AG04449 (cell line): Measurements from ENCODE around the gene IL10RA.
"Not testable (repeated sequence)": the region's sequence is repeated elsewhere in the genome, so short reads cannot be mapped to it uniquely, and the experiment has no call there.

Source experiments
- CTCF ChIA-PET: fragments of 350-600 bp; formaldehyde crosslinking; extraction: SDS; loops from one replicate; lab custom pipeline; 2021; ENCODE audit warnings: antibody characterized with exemption; lab: Yijun Ruan, JAX
- POLR2A ChIA-PET: fragments of 400-600, 350-600 bp; formaldehyde crosslinking; extraction: SDS; loops from one replicate; lab custom pipeline; 2020; ENCODE audit warnings: antibody characterized with exemption, inconsistent platforms; lab: Yijun Ruan, JAX
- DNase-seq: peaks from one replicate; pipeline ENCODE4 v3.0.0-alpha.2; 2010; ENCODE audit warnings: low read depth, low spot score
- H3K4me3 ChIP-seq: 2 replicates; pipeline ENCODE4 v1.5.1; 2011; ENCODE audit warnings: low read depth, mild to moderate bottlenecking, control low read depth, low read length
- TF ChIP-seq, protein P1 (sequence below): IDR thresholded peaks from one replicate; pipeline ENCODE4 v1.5.1; 2011; ENCODE audit warnings: mild to moderate bottlenecking, moderate library complexity, low read length, control low read depth, inconsistent platforms; ENCODE audit not compliant: insufficient read depth; ENCODE audit errors: missing control alignments

Gene IL10RA

GRCh38 chr11:117972044-117972443 lies 14.2 kb upstream of the IL10RA start:
- POLR2A ChIA-PET = no interaction called here

DNA sequence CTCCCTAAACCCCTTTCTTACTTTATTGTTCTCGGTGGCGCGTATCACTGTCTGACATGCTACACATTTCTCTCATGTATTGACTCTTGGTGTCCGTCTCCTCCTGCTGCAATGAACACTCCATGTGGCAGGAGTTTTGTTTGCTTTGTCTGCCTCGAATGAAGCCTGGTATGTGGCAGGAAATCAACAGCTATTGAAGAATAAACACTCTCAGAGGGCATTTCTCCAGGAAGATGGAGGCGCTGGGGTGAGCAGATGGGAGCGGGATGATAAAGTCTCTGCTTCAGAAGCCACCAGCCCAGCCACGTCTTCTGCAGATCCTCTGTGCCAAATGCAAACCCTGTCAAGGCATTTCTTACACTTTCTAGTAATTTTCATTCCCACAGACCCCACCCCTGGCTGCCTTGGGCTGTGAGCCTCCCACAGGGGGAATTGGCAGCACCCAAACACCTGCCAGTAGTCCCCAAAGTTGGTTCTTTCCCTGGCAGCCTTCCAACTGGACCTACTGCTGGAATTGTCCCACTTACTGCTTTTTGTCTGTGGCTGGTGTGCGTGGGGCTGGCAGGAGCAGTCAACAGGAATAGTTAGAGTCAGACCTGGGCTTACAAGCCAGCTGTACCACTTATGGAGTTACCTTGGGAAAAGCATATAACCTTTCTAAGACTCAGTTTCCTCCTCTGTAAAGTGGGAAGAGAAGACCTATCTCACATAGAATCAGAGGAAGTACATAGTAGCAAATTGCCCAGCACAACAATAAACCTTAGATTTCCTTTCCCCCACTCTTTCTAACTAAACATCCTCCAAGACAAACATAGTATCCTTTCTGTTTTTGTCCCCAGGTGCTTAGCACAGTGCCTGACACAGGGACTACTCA lies 13.3 kb upstream of the IL10RA start:
- TF ChIP-seq, protein P1, sequence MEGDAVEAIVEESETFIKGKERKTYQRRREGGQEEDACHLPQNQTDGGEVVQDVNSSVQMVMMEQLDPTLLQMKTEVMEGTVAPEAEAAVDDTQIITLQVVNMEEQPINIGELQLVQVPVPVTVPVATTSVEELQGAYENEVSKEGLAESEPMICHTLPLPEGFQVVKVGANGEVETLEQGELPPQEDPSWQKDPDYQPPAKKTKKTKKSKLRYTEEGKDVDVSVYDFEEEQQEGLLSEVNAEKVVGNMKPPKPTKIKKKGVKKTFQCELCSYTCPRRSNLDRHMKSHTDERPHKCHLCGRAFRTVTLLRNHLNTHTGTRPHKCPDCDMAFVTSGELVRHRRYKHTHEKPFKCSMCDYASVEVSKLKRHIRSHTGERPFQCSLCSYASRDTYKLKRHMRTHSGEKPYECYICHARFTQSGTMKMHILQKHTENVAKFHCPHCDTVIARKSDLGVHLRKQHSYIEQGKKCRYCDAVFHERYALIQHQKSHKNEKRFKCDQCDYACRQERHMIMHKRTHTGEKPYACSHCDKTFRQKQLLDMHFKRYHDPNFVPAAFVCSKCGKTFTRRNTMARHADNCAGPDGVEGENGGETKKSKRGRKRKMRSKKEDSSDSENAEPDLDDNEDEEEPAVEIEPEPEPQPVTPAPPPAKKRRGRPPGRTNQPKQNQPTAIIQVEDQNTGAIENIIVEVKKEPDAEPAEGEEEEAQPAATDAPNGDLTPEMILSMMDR = no peak
- DNase-seq = no peak
- POLR2A ChIA-PET = no interaction called here
- CTCF ChIA-PET = no interaction called here
- no peak overlapping the region for H3K4me3 ChIP-seq

More at GRCh38 chr11:117972044-117972443, 14.2 kb upstream of the IL10RA start:
- CTCF ChIA-PET = no interaction called here
- DNase-seq = no peak
- no peak overlapping the region for H3K4me3 ChIP-seq
- TF ChIP-seq, protein P1 = no peak

- ChIA-PET POLR2A (no interaction called here), CTCF (no interaction called here)
- DNase-seq = no peak
- TF ChIP-seq, protein P1 = no peak
- H3K4me3 ChIP-seq = no peak overlapping the region
These were observed 12.7 kb upstream of the IL10RA start for GRCh38 chr11:117973503-117973860.

DNA sequence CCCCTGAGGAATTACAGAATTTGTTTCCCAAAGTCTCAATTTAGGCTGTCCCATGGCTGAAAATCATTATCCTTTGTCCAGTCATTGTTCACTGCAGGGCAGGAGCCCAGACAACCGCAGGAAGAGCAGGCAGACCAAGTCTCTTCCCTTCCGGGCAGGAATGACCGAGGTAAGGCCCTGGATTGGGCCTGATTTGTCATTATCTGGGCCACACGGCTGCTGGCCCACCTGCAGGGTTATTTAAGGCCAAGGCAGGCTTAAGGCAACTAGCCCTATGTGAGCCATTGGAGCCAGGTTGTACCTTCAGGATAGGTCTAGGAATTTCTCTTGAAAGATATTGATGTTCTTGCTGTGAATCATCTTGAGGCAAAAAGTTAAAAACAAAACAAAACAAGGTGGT lies 9.7 kb upstream of the IL10RA start:
- H3K4me3 ChIP-seq = no peak overlapping the region
- DNase-seq = no peak
- POLR2A ChIA-PET = no interaction called here
- CTCF ChIA-PET = interaction anchor here (1.1 kb wide), 1 partner anchor 133 kb away, joined by 3 read pairs; no protein-coding TSS in a partner anchor
- TF ChIP-seq, protein P1 = no peak

GRCh38 chr11:117977029-117977428 lies 9.2 kb upstream of the IL10RA start:
- TF ChIP-seq, protein P1 = no peak
- POLR2A ChIA-PET = no interaction called here
- CTCF ChIA-PET = no interaction called here
- no peak overlapping the region for H3K4me3 ChIP-seq
- no peak for DNase-seq

- DNase-seq, H3K4me3 ChIP-seq, POLR2A ChIA-PET: not testable (repeated sequence)
- CTCF ChIA-PET = interaction anchor here (1.4 kb wide), 1 partner anchor 75 kb away, joined by 3 read pairs; no protein-coding TSS in a partner anchor
These were observed 8.5 kb upstream of the IL10RA start for GRCh38 chr11:117977612-117978264.

GRCh38 chr11:117978291-117978910 lies 7.8 kb upstream of the IL10RA start:
- DNase-seq, H3K4me3 ChIP-seq, POLR2A ChIA-PET: not testable (repeated sequence)
- CTCF ChIA-PET = interaction anchor here (1.4 kb wide), 1 partner anchor 75 kb away, joined by 3 read pairs; no protein-coding TSS in a partner anchor
